Retinal pigment epithelial cell (primary cell): ENCODE measurements around the gene PTPN13.

Source experiments
- DNase-seq: peaks from one replicate; pipeline ENCODE4 v3.0.0-alpha.2; 2010; ENCODE audit warnings: low read depth
- H3K4me3 ChIP-seq: 2 replicates; pipeline ENCODE4 v1.5.1; 2011; ENCODE audit warnings: mild to moderate bottlenecking, low read length, control low read depth, moderate library complexity
- CTCF ChIP-seq: conservative IDR thresholded peaks from 2 replicates; pipeline ENCODE4 v1.5.1; 2011; ENCODE audit warnings: low read depth, low read length, control low read depth, inconsistent platforms

The PTPN13 gene

GRCh38 chr4:86593688-86594558, at the start of gene PTPN13:
Gene PTPN13 (plus strand): TSS chr4:86594315. CDS start chr4:86635257, 40,942 bp downstream.
- no peak for TF ChIP-seq CTCF
- peak within 1 kb of the TSS; percentile 87 for H3K4me3 ChIP-seq
- DNase-seq: peak; percentile 97

- no peak for TF ChIP-seq CTCF
- DNase-seq: no peak
- no peak overlapping the region for H3K4me3 ChIP-seq
These were observed 47.0 kb upstream of the PTPN13 start for GRCh38 chr4:86547140-86547539.

GRCh38 chr4:86549163-86549788, 44.8 kb upstream of the PTPN13 start:
- no peak overlapping the region for H3K4me3 ChIP-seq
- TF ChIP-seq CTCF: no peak
- DNase-seq: no peak

- H3K4me3 ChIP-seq: no peak overlapping the region
- no peak for DNase-seq
- TF ChIP-seq CTCF: no peak
These were observed 42.7 kb upstream of the PTPN13 start for GRCh38 chr4:86551387-86551786.

GRCh38 chr4:86554646-86555045, 39.5 kb upstream of the PTPN13 start:
- TF ChIP-seq CTCF: no peak
- DNase-seq: no peak
- no peak overlapping the region for H3K4me3 ChIP-seq

GRCh38 chr4:86556791-86557415, 37.2 kb upstream of the PTPN13 start:
- no peak for DNase-seq
- H3K4me3 ChIP-seq: no peak overlapping the region
- TF ChIP-seq CTCF: no peak
